WTC11 (cell line): ENCODE measurements around the gene ZIC5. TPM values are rescaled to one million over a fixed set of nuclear protein-coding genes. Genes with fewer than 3 reads are reported as not detected.

Experiments used
- ELF4 ChIP-seq: sonication (generic); formaldehyde crosslinking; IDR thresholded peaks from 2 replicates; pipeline ENCODE4 v1.8.1; 2022; ENCODE audit warnings: low read depth, mild to moderate bottlenecking, moderate library complexity, missing genetic modification reagents
- GABPB1 ChIP-seq: sonication (generic); formaldehyde crosslinking; IDR thresholded peaks from 2 replicates; pipeline ENCODE4 v1.8.1; 2023; ENCODE audit warnings: mild to moderate bottlenecking, missing genetic modification reagents
- GRHL2 ChIP-seq: fragments of 250-450 bp; sonication (Bioruptor Pico); IDR thresholded peaks from 2 replicates; pipeline ENCODE4 v1.8.0; 2022; ENCODE audit warnings: mild to moderate bottlenecking, moderate library complexity; ENCODE audit not compliant: insufficient replicate concordance, severe bottlenecking
- PRRX2 ChIP-seq: fragments of 250-450 bp; sonication (Bioruptor Pico); IDR thresholded peaks from 2 replicates; pipeline ENCODE4 v1.8.0; 2021; ENCODE audit warnings: mild to moderate bottlenecking
- SMAD4 ChIP-seq: sonication (generic); formaldehyde crosslinking; IDR thresholded peaks from 2 replicates; pipeline ENCODE4 v1.8.0; 2022; ENCODE audit warnings: mild to moderate bottlenecking, missing genetic modification reagents
- total RNA-seq: library from RNA; stranded (reverse); gene quantifications from 3 replicates; pipeline ENCODE4 v1.2.3, GENCODE V29; 2021
- TF ChIP-seq, protein P1 (sequence below): sonication (generic); formaldehyde crosslinking; IDR thresholded peaks from 2 replicates; pipeline ENCODE4 v1.8.0; 2023; ENCODE audit warnings: mild to moderate bottlenecking, missing genetic modification reagents
- TF ChIP-seq, protein P2 (sequence below): sonication (generic); formaldehyde crosslinking; IDR thresholded peaks from 2 replicates; pipeline ENCODE4 v1.8.0; 2022; ENCODE audit warnings: mild to moderate bottlenecking, missing genetic modification reagents
- TF ChIP-seq, protein P3 (sequence below): fragments of 250-450 bp; sonication (Bioruptor Pico); IDR thresholded peaks from 2 replicates; pipeline ENCODE4 v1.9.0; 2021; ENCODE audit warnings: mild to moderate bottlenecking
- TF ChIP-seq, protein P4 (sequence below): fragments of 250-450 bp; sonication (Bioruptor Pico); IDR thresholded peaks from 2 replicates; pipeline ENCODE4 v1.9.0; 2021; ENCODE audit warnings: mild to moderate bottlenecking, borderline replicate concordance
- TF ChIP-seq, protein P5 (sequence below): sonication (generic); formaldehyde crosslinking; IDR thresholded peaks from 2 replicates; pipeline ENCODE4 v1.8.0; 2023; ENCODE audit warnings: missing genetic modification reagents, mild to moderate bottlenecking, borderline replicate concordance
- TF ChIP-seq, protein P6 (sequence below): fragments of 250-450 bp; sonication (Bioruptor Pico); IDR thresholded peaks from 2 replicates; pipeline ENCODE4 v1.8.0; 2021; ENCODE audit warnings: mild to moderate bottlenecking

The ZIC5 gene
- total RNA-seq, 1 experiment from 2014 or later = 46.4 TPM

DNA sequence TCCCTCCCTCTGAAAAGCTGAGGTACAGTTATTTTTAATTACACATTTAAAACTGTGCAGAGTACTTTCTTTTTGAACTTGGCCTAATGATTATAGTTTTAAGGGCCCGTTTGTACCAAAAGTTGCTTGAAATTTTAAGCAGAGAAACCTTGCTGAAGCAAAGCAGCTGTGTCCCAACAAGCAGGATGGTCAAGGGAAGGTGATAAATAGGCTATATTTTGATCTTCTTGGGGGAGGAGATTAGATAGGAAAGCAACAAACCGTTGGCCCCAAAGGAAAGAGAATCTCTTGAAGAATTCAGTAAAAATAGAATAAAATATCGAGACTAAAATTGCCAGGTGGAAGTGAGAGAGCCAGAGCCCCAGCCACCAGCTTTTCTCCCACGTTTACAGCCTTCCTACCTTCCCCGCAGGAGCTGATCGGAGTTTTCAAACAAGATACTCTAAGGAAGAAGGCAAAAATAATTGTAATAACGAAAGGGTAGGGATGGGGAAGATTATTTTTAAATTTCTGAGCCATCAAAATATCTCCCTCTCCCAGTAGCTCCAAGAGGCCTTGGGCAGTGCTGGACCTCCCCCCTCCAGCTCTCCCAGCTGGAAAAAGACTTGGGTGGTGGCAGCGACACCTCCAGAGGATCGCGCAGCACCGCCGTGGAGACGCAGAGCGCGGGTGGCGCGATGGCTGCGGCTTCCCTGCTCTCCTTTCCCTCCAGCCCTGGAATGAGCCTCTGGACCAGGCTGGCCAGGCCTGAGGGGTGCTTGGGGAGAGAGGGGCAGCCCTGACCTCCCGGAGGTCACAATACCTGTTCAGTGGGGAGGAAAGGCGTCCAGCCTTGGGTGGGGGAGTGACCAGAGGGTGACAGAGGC is 15.8 kb upstream of the ZIC5 start (continued):
- TF ChIP-seq, protein P1, sequence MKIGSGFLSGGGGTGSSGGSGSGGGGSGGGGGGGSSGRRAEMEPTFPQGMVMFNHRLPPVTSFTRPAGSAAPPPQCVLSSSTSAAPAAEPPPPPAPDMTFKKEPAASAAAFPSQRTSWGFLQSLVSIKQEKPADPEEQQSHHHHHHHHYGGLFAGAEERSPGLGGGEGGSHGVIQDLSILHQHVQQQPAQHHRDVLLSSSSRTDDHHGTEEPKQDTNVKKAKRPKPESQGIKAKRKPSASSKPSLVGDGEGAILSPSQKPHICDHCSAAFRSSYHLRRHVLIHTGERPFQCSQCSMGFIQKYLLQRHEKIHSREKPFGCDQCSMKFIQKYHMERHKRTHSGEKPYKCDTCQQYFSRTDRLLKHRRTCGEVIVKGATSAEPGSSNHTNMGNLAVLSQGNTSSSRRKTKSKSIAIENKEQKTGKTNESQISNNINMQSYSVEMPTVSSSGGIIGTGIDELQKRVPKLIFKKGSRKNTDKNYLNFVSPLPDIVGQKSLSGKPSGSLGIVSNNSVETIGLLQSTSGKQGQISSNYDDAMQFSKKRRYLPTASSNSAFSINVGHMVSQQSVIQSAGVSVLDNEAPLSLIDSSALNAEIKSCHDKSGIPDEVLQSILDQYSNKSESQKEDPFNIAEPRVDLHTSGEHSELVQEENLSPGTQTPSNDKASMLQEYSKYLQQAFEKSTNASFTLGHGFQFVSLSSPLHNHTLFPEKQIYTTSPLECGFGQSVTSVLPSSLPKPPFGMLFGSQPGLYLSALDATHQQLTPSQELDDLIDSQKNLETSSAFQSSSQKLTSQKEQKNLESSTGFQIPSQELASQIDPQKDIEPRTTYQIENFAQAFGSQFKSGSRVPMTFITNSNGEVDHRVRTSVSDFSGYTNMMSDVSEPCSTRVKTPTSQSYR (CRISPR knock-in tag) = peak; percentile 52; the same call in 1 of the 2 replicates
- no peak for TF ChIP-seq GRHL2 (CRISPR knock-in tag)
- TF ChIP-seq, protein P2, sequence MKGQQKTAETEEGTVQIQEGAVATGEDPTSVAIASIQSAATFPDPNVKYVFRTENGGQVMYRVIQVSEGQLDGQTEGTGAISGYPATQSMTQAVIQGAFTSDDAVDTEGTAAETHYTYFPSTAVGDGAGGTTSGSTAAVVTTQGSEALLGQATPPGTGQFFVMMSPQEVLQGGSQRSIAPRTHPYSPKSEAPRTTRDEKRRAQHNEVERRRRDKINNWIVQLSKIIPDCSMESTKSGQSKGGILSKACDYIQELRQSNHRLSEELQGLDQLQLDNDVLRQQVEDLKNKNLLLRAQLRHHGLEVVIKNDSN (CRISPR knock-in tag) = no peak
- TF ChIP-seq ELF4 (CRISPR knock-in tag) = no peak
- TF ChIP-seq, protein P3, sequence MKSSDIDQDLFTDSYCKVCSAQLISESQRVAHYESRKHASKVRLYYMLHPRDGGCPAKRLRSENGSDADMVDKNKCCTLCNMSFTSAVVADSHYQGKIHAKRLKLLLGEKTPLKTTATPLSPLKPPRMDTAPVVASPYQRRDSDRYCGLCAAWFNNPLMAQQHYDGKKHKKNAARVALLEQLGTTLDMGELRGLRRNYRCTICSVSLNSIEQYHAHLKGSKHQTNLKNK (CRISPR knock-in tag) = 0 out of 2 replicates have a peak, but pooled peaks have one; percentile 15
- no peak for TF ChIP-seq GABPB1
- TF ChIP-seq, protein P4, sequence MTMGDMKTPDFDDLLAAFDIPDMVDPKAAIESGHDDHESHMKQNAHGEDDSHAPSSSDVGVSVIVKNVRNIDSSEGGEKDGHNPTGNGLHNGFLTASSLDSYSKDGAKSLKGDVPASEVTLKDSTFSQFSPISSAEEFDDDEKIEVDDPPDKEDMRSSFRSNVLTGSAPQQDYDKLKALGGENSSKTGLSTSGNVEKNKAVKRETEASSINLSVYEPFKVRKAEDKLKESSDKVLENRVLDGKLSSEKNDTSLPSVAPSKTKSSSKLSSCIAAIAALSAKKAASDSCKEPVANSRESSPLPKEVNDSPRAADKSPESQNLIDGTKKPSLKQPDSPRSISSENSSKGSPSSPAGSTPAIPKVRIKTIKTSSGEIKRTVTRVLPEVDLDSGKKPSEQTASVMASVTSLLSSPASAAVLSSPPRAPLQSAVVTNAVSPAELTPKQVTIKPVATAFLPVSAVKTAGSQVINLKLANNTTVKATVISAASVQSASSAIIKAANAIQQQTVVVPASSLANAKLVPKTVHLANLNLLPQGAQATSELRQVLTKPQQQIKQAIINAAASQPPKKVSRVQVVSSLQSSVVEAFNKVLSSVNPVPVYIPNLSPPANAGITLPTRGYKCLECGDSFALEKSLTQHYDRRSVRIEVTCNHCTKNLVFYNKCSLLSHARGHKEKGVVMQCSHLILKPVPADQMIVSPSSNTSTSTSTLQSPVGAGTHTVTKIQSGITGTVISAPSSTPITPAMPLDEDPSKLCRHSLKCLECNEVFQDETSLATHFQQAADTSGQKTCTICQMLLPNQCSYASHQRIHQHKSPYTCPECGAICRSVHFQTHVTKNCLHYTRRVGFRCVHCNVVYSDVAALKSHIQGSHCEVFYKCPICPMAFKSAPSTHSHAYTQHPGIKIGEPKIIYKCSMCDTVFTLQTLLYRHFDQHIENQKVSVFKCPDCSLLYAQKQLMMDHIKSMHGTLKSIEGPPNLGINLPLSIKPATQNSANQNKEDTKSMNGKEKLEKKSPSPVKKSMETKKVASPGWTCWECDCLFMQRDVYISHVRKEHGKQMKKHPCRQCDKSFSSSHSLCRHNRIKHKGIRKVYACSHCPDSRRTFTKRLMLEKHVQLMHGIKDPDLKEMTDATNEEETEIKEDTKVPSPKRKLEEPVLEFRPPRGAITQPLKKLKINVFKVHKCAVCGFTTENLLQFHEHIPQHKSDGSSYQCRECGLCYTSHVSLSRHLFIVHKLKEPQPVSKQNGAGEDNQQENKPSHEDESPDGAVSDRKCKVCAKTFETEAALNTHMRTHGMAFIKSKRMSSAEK = no peak
- peak; percentile 62; the same call in 1 of the 2 replicates for TF ChIP-seq PRRX2
- TF ChIP-seq, protein P5, sequence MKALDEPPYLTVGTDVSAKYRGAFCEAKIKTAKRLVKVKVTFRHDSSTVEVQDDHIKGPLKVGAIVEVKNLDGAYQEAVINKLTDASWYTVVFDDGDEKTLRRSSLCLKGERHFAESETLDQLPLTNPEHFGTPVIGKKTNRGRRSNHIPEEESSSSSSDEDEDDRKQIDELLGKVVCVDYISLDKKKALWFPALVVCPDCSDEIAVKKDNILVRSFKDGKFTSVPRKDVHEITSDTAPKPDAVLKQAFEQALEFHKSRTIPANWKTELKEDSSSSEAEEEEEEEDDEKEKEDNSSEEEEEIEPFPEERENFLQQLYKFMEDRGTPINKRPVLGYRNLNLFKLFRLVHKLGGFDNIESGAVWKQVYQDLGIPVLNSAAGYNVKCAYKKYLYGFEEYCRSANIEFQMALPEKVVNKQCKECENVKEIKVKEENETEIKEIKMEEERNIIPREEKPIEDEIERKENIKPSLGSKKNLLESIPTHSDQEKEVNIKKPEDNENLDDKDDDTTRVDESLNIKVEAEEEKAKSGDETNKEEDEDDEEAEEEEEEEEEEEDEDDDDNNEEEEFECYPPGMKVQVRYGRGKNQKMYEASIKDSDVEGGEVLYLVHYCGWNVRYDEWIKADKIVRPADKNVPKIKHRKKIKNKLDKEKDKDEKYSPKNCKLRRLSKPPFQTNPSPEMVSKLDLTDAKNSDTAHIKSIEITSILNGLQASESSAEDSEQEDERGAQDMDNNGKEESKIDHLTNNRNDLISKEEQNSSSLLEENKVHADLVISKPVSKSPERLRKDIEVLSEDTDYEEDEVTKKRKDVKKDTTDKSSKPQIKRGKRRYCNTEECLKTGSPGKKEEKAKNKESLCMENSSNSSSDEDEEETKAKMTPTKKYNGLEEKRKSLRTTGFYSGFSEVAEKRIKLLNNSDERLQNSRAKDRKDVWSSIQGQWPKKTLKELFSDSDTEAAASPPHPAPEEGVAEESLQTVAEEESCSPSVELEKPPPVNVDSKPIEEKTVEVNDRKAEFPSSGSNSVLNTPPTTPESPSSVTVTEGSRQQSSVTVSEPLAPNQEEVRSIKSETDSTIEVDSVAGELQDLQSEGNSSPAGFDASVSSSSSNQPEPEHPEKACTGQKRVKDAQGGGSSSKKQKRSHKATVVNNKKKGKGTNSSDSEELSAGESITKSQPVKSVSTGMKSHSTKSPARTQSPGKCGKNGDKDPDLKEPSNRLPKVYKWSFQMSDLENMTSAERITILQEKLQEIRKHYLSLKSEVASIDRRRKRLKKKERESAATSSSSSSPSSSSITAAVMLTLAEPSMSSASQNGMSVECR (CRISPR knock-in tag) = no peak
- TF ChIP-seq, protein P6, sequence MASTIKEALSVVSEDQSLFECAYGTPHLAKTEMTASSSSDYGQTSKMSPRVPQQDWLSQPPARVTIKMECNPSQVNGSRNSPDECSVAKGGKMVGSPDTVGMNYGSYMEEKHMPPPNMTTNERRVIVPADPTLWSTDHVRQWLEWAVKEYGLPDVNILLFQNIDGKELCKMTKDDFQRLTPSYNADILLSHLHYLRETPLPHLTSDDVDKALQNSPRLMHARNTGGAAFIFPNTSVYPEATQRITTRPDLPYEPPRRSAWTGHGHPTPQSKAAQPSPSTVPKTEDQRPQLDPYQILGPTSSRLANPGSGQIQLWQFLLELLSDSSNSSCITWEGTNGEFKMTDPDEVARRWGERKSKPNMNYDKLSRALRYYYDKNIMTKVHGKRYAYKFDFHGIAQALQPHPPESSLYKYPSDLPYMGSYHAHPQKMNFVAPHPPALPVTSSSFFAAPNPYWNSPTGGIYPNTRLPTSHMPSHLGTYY = peak; percentile 85; the same call in 1 of the 2 replicates
- TF ChIP-seq SMAD4 (CRISPR knock-in tag) = no peak
- TF ChIP-seq, all 79 proteins: peak for 19
